ENCODE measurements around the gene PSD4. TPM values are rescaled to one million over a fixed set of nuclear protein-coding genes. Genes with fewer than 3 reads are reported as not detected.

Gene PSD4
- total RNA-seq, 6 donors from 2014 or later = 44.0 to 101 (median 60.4) TPM

GRCh38 chr2:113226462-113226861 lies 52.7 kb downstream of the PSD4 start:
- TF ChIP-seq EP300 (IDR thresholded peaks at IDR 0.05) (no peak), POLR2AphosphoS5 (IDR thresholded peaks at IDR 0.05) (no peak), POLR2A (IDR thresholded peaks at IDR 0.05) (no peak)
- TF ChIP-seq, protein P1, sequence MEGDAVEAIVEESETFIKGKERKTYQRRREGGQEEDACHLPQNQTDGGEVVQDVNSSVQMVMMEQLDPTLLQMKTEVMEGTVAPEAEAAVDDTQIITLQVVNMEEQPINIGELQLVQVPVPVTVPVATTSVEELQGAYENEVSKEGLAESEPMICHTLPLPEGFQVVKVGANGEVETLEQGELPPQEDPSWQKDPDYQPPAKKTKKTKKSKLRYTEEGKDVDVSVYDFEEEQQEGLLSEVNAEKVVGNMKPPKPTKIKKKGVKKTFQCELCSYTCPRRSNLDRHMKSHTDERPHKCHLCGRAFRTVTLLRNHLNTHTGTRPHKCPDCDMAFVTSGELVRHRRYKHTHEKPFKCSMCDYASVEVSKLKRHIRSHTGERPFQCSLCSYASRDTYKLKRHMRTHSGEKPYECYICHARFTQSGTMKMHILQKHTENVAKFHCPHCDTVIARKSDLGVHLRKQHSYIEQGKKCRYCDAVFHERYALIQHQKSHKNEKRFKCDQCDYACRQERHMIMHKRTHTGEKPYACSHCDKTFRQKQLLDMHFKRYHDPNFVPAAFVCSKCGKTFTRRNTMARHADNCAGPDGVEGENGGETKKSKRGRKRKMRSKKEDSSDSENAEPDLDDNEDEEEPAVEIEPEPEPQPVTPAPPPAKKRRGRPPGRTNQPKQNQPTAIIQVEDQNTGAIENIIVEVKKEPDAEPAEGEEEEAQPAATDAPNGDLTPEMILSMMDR (IDR thresholded peaks at IDR 0.05) = no peak
- H3K36me3 ChIP-seq = no peaks in the 10 kb centered on the region
- DNase-seq (no peak), ATAC-seq (ENCODE audit: low FRiP score in 2 of 2) (no peak)
- H3K9me3 ChIP-seq = no peaks in the 10 kb centered on the region
- H3K27ac ChIP-seq = no peak overlapping the region
- H3K4me3 ChIP-seq = no peak overlapping the region
- 80 to 86% methylated on average over 4 of the region's 4 CpGs for WGBS, 2 donors
- peaks cover 0 to 5% (median 0%) of the 10 kb centered on the region in 4 donors for H3K4me1 ChIP-seq
- H3K27me3 ChIP-seq = no peaks in the 10 kb centered on the region

- DNase-seq = no peak
- Histone ChIP-seq H3K4me3 (no peak overlapping the region), H3K27me3 (no peaks in the 10 kb centered on the region), H3K36me3 (no peaks in the 10 kb centered on the region), H3K9me3 (no peaks in the 10 kb centered on the region), H3K4me1 (peaks cover 0 to 5% (median 0%) of the 10 kb centered on the region in 4 donors), H3K27ac (no peak overlapping the region)
- no peak for ATAC-seq (ENCODE audit: low FRiP score in 2 of 2)
- 47 to 71% methylated on average over 1 of the region's 1 CpG for WGBS, 2 donors
- TF ChIP-seq POLR2A (IDR thresholded peaks at IDR 0.05) (no peak), POLR2AphosphoS5 (IDR thresholded peaks at IDR 0.05) (no peak), EP300 (IDR thresholded peaks at IDR 0.05) (no peak)
- TF ChIP-seq, protein P1 (IDR thresholded peaks at IDR 0.05) = no peak
These were observed 53.5 kb downstream of the PSD4 start for GRCh38 chr2:113227290-113227689.

DNA sequence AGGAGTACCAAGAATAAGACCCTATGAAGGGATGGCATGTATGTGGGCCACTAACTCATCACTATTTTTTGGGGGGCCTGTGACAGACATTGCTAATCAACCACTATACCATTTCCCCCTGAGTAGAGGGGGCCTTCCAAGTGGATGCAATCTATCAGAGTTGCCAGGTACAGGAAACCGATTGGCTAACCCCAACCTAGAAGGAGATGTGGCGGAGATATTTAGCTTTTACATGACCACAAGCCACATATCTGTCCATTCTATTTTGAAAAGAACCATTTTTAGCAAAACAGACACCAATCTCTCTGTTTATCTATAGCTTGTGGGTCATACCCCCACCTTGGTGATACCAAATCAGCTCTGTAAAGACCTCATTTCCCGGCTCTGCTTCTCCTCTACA lies 53.9 kb downstream of the PSD4 start:
- DNase-seq (no peak), ATAC-seq (ENCODE audit: low FRiP score in 2 of 2) (no peak)
- H3K27ac ChIP-seq = no peak overlapping the region
- 81 to 82% methylated on average over 3 of the region's 3 CpGs for WGBS, 2 donors
- H3K27me3 ChIP-seq = no peaks in the 10 kb centered on the region
- H3K4me3 ChIP-seq = no peak overlapping the region
- H3K36me3 ChIP-seq = no peaks in the 10 kb centered on the region
- TF ChIP-seq, protein P1 (IDR thresholded peaks at IDR 0.05) = no peak
- no peak for TF ChIP-seq POLR2AphosphoS5 (IDR thresholded peaks at IDR 0.05)
- no peak for TF ChIP-seq EP300 (IDR thresholded peaks at IDR 0.05)
- TF ChIP-seq POLR2A (IDR thresholded peaks at IDR 0.05) = no peak
- peaks cover 0 to 5% (median 0%) of the 10 kb centered on the region in 4 donors for H3K4me1 ChIP-seq
- no peaks in the 10 kb centered on the region for H3K9me3 ChIP-seq

DNA sequence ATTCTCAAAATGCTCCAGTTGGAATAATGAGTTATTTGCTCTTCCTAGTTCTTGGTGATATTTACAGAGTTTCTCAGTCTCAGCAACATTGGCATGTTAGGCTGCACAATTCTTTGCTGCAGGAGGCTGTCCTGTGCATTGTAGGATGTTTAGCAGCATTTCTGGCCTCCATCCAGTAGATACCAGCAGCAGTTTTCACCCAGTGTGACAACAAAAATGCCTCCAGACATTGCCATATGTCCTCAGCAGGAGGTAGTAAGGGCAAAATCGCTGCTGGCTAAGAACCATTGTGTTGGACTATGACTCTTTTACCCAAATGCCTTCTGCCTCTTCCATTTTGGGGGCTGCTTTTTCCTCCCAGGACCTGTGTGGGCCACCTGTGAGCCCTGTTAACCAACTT lies 54.6 kb downstream of the PSD4 start:
- 89 to 100% methylated on average over 1 of the region's 1 CpG for WGBS, 2 donors
- DNase-seq (no peak), ATAC-seq (ENCODE audit: low FRiP score in 2 of 2) (no peak)
- TF ChIP-seq POLR2AphosphoS5 (IDR thresholded peaks at IDR 0.05) = no peak
- no peak for TF ChIP-seq POLR2A (IDR thresholded peaks at IDR 0.05)
- TF ChIP-seq, protein P1 (IDR thresholded peaks at IDR 0.05) = no peak
- TF ChIP-seq EP300 (IDR thresholded peaks at IDR 0.05) = no peak
- H3K4me1 ChIP-seq = peaks cover 0 to 5% (median 0%) of the 10 kb centered on the region in 4 donors
- H3K9me3 ChIP-seq = no peaks in the 10 kb centered on the region
- H3K4me3 ChIP-seq = no peak overlapping the region
- no peaks in the 10 kb centered on the region for H3K27me3 ChIP-seq
- H3K27ac ChIP-seq = no peak overlapping the region
- H3K36me3 ChIP-seq = no peaks in the 10 kb centered on the region

GRCh38 chr2:113228991-113229716 lies 55.4 kb downstream of the PSD4 start:
- 60 to 62% methylated on average over 3 of the region's 3 CpGs for WGBS, 2 donors
- TF ChIP-seq, protein P1 (IDR thresholded peaks at IDR 0.05) = no peak
- TF ChIP-seq POLR2A (IDR thresholded peaks at IDR 0.05) (no peak), EP300 (IDR thresholded peaks at IDR 0.05) (no peak), POLR2AphosphoS5 (IDR thresholded peaks at IDR 0.05) (no peak)
- ATAC-seq (ENCODE audit: low FRiP score in 2 of 2) = no peak

More at GRCh38 chr2:113228991-113229716, 55.4 kb downstream of the PSD4 start:
- DNase-seq = no peak
- Histone ChIP-seq H3K27me3 (no peaks in the 10 kb centered on the region), H3K27ac (no peak overlapping the region), H3K4me3 (no peak overlapping the region), H3K9me3 (no peaks in the 10 kb centered on the region), H3K4me1 (peaks cover 0 to 5% (median 0%) of the 10 kb centered on the region in 4 donors), H3K36me3 (no peaks in the 10 kb centered on the region)
